K562 treated with DMSO at 1 percent for 48 hours (cell line): ENCODE data around the gene ZNHIT6. TPM values are rescaled to one million over a fixed set of nuclear protein-coding genes. Genes with fewer than 3 reads are reported as not detected.

Experiments
- total RNA-seq: library from RNA; unstranded; fragments of 300-600 nt; gene quantifications from 2 replicates; pipeline ENCODE4 v1.2.3, GENCODE V29; 2022; ENCODE audit warnings: low replicate concordance; ENCODE audit errors: extremely low read depth

ZNHIT6 gene, protein sequence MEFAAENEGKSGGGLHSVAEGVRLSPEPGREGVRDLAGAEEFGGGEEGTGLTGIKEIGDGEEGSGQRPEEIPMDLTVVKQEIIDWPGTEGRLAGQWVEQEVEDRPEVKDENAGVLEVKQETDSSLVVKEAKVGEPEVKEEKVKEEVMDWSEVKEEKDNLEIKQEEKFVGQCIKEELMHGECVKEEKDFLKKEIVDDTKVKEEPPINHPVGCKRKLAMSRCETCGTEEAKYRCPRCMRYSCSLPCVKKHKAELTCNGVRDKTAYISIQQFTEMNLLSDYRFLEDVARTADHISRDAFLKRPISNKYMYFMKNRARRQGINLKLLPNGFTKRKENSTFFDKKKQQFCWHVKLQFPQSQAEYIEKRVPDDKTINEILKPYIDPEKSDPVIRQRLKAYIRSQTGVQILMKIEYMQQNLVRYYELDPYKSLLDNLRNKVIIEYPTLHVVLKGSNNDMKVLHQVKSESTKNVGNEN
- total RNA-seq: not detected in 2 replicates

DNA sequence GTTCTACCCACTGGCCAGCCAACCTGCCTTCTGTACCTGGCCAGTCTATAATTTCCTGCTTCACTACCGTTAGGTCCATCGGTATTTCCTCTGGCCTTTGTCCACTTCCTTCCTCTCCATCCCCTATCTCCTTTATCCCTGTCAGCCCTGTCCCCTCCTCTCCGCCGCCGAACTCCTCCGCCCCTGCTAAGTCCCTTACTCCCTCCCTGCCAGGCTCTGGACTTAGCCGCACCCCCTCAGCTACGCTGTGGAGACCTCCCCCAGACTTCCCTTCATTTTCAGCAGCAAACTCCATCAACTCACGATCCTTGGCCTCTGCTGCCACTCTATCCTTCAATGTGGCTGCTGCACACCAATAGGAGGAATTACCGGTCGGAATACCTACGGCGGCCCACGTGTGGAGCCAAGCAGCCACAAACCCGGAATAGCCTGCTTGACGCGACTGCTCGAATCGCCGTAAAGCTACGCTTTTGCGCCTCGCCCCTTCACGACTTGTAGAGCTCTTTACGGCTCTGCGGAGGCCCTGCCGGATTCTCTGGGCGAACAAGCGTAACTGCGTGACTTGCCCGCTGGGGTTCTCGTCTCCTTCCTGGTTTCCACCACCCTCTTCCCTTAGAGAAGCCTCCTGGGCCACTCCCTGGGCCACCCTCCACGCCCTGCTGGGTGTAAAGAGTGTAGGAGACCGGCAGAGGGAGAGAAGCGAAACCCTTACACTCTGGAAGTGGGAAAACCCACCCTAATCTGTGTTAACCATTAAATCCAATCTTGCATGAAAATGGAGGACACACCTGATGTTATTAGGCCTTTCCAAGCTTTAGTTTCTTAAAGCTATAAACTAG lies at the start of gene ZNHIT6:
Gene ZNHIT6 (minus strand): TSS at position 444 of the 839 bp plus-strand sequence. CDS start 149 bp downstream, at position 295.

Other genes starting within 250 kb of the ZNHIT6 start
- gene DDAH1, start 243.3 kb downstream of the ZNHIT6 start, total RNA-seq: not detected in 2 replicates
- gene CCN1, start 127.7 kb downstream of the ZNHIT6 start, total RNA-seq: not detected in 2 replicates